IPS-20b (cell line): ENCODE measurements around the gene BMPER.

Source experiments
- H3K27ac ChIP-seq: one replicate; pipeline ENCODE4 v1.5.1; 2013; ENCODE audit warnings: low read length
- H3K27me3 ChIP-seq: 2 replicates; pipeline ENCODE4 v1.6.1; 2013; ENCODE audit warnings: mild to moderate bottlenecking, low read length, inconsistent platforms; ENCODE audit not compliant: insufficient read depth
- H3K36me3 ChIP-seq: 2 replicates; pipeline ENCODE4 v1.6.1; 2013; ENCODE audit warnings: low read depth, mild to moderate bottlenecking, inconsistent platforms, low read length, moderate library complexity; ENCODE audit not compliant: insufficient read depth
- H3K4me1 ChIP-seq: 2 replicates; pipeline ENCODE4 v1.6.1; 2013; ENCODE audit warnings: mild to moderate bottlenecking, control low read depth, inconsistent platforms, low read length, moderate library complexity; ENCODE audit not compliant: insufficient read depth
- H3K4me3 ChIP-seq: 2 replicates; pipeline ENCODE4 v1.5.1; 2013; ENCODE audit warnings: mild to moderate bottlenecking, low read length, inconsistent platforms
- H3K9ac ChIP-seq: 2 replicates; pipeline ENCODE4 v1.6.1; 2013; ENCODE audit warnings: low read depth, mild to moderate bottlenecking, inconsistent platforms, low read length, moderate library complexity
- H3K9me3 ChIP-seq: 2 replicates; pipeline ENCODE4 v1.6.1; 2013; ENCODE audit warnings: mild to moderate bottlenecking, low read depth, low read length, inconsistent platforms; ENCODE audit not compliant: insufficient read depth

The BMPER gene

DNA sequence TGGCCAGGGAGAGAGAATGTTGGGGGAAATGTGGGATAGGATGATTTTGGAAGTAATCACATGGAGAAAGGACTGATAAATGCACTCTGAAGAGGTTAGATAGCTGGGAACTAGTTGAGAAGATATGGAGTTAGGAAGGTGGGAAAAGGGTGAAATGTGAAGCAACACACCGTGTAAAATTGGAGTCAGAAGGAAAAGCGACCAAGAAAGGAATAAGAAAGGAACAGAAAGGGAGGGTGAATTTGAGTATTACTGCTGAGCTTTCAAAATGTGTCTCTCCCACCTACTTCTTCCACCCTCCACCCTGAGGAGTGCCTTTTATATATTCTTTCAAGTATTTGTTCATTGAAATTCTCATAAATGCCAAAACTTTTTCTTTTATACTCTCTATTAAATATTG is 171.8 kb downstream of the BMPER start:
- Histone ChIP-seq H3K27me3 (no peaks in the 10 kb centered on the region), H3K36me3 (no peaks in the 10 kb centered on the region), H3K4me3 (no peak overlapping the region), H3K9ac (no peak overlapping the region), H3K9me3 (peaks cover 3% of the 10 kb centered on the region; the same call in 1 of the 2 replicates), H3K27ac (no peak overlapping the region), H3K4me1 (peaks cover 6% of the 10 kb centered on the region; the same call in 1 of the 2 replicates)

DNA sequence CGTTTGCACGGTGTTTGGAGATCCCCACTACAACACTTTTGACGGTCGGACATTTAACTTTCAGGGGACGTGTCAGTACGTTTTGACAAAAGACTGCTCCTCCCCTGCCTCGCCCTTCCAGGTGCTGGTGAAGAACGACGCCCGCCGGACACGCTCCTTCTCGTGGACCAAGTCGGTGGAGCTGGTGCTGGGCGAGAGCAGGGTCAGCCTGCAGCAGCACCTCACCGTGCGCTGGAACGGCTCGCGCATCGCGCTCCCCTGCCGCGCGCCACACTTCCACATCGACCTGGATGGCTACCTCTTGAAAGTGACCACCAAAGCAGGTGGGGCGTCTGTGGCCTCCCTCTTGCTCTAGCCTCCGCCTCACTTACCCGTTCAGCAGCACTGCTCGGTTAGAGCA is 173.5 kb downstream of the BMPER start:
- Histone ChIP-seq H3K4me3 (no peak overlapping the region), H3K36me3 (no peaks in the 10 kb centered on the region), H3K4me1 (peaks cover 6% of the 10 kb centered on the region; the same call in 1 of the 2 replicates), H3K27ac (no peak overlapping the region), H3K9me3 (no peaks in the 10 kb centered on the region), H3K9ac (no peak overlapping the region), H3K27me3 (no peaks in the 10 kb centered on the region)

DNA sequence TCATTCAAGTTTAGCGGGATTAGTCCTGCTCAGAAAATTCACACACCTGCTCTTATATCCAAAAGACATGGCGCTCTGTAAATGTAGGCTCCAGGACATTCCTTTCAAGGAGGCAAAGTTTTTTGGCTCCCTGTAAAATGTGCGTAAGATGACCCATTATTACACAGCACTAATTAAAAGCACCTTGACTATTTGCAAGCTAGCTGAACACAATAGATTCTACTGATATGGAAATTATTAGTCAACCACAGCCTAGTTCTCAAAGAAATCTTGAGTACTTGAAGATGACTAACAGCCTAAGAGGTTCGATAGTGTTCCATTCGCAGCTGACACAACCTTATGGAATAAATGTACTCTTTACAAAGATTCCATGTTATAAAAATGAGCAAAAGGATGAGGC is 175.2 kb downstream of the BMPER start:
- H3K27ac ChIP-seq, result no peak overlapping the region
- peaks cover 6% of the 10 kb centered on the region; the same call in 1 of the 2 replicates for H3K4me1 ChIP-seq
- H3K9ac ChIP-seq, result no peak overlapping the region
- H3K27me3 ChIP-seq, result no peaks in the 10 kb centered on the region
- H3K36me3 ChIP-seq, result no peaks in the 10 kb centered on the region
- no peak overlapping the region for H3K4me3 ChIP-seq
- no peaks in the 10 kb centered on the region for H3K9me3 ChIP-seq

DNA sequence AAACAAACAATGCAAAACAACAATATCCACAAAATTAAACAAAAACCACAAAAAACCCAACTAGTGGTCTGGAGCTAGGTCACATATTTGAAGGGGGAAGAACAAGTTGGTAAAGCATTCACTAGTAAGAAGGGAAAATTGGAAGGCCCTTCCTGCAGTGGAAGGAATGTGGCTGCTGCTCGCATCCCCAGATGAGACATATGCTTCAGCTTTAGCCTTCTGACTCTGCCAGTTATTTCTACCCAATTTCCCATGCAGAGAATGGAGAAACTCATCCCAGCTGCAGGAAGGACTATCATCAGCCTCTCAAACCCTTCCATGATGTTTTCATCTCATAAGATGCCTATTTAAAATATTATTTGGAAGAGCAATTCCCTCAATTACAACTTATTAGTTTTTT is 176.6 kb downstream of the BMPER start:
- no peak overlapping the region for H3K9ac ChIP-seq
- H3K36me3 ChIP-seq, result no peaks in the 10 kb centered on the region
- H3K27ac ChIP-seq, result no peak overlapping the region
- no peaks in the 10 kb centered on the region for H3K9me3 ChIP-seq
- no peak overlapping the region for H3K4me3 ChIP-seq
- no peaks in the 10 kb centered on the region for H3K27me3 ChIP-seq
- H3K4me1 ChIP-seq, result no peaks in the 10 kb centered on the region

DNA sequence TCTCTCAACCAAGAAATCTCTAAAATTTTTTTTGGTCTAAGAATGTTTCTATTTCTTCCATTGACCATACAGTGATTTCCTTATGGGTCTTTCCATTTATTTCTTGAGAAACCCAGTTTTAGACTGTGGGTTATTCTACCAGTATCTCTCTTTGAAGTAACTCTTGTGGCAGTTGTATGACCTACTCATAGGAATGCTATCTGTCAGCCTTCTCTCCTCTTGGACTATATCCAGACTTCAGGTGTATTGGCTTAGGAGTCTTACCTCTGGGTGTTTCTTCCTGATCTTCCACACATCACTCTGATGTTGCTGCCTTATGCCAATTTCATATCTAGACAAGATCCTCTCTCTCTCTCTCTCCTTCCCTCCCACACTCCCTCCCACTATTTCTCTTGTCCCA is 178.1 kb downstream of the BMPER start:
- Histone ChIP-seq H3K27ac (no peak overlapping the region), H3K9me3 (no peaks in the 10 kb centered on the region), H3K27me3 (no peaks in the 10 kb centered on the region), H3K4me1 (no peaks in the 10 kb centered on the region), H3K4me3 (no peak overlapping the region), H3K36me3 (no peaks in the 10 kb centered on the region), H3K9ac (no peak overlapping the region)

DNA sequence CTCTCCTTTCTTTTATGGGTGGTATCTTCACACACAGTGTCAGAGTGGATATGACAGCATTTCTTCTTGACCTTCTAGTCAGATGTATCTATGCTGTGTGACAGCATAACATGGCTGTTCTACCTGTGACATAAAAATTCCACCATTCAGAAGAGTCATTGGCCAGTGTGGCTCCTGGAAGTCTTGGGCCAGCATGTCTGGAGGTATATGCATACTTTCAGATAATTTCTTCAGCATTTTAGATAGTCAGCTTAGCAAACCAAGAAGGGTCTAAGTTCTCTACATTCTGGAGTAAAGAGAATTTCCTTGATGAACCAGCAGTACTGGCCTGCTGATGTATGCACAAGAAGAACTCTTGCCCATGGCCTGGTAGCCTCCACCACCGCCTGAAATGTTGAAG is 179.3 kb downstream of the BMPER start:
- H3K9ac ChIP-seq, result no peak overlapping the region
- no peaks in the 10 kb centered on the region for H3K4me1 ChIP-seq
- no peaks in the 10 kb centered on the region for H3K9me3 ChIP-seq
- H3K27ac ChIP-seq, result no peak overlapping the region
- H3K4me3 ChIP-seq, result no peak overlapping the region
- H3K36me3 ChIP-seq, result no peaks in the 10 kb centered on the region
- no peaks in the 10 kb centered on the region for H3K27me3 ChIP-seq

DNA sequence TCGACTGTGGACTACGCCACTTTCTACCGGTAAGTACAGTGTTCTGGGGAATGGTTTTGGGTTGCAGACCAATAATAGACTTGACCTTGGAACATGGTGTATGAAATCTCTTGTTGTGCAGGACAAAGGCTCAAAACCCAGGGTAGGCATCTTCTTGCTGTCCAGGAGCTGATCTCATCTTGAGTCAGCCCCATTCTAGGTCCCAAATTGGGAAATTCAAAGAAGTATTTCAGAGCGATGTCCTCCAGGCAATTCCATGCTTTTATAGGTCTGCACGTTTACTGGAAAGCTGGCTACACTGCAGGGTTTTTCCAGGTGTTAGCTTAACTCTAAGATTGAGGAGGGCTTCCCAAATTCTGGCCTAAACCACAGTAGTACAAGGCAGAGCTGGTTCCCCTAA is 180.7 kb downstream of the BMPER start:
- Histone ChIP-seq H3K4me1 (no peaks in the 10 kb centered on the region), H3K27me3 (no peaks in the 10 kb centered on the region), H3K27ac (no peak overlapping the region), H3K9ac (no peak overlapping the region), H3K9me3 (no peaks in the 10 kb centered on the region), H3K36me3 (no peaks in the 10 kb centered on the region), H3K4me3 (no peak overlapping the region)

DNA sequence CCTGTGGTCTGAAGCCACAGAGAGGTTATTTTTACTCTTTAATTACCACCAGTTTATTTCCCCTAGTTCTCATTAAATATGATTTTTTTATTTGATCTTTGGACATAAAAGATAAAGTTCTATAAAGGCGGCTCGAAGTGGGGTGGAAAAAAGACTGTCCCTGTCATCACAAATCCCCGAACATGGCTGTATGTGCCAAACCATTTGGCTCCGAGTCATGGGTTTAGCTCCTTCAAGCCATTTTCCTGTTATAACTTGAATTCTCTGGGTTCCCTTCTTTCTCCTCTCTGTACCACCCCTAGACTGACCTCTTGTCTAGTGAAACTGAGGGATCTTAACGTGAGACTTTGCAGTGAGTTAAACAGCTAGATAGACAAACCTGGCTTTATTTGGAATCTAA is 181.6 kb downstream of the BMPER start:
- Histone ChIP-seq H3K4me1 (no peaks in the 10 kb centered on the region), H3K4me3 (no peak overlapping the region), H3K9ac (no peak overlapping the region), H3K9me3 (no peaks in the 10 kb centered on the region), H3K27me3 (no peaks in the 10 kb centered on the region), H3K27ac (no peak overlapping the region), H3K36me3 (no peaks in the 10 kb centered on the region)

DNA sequence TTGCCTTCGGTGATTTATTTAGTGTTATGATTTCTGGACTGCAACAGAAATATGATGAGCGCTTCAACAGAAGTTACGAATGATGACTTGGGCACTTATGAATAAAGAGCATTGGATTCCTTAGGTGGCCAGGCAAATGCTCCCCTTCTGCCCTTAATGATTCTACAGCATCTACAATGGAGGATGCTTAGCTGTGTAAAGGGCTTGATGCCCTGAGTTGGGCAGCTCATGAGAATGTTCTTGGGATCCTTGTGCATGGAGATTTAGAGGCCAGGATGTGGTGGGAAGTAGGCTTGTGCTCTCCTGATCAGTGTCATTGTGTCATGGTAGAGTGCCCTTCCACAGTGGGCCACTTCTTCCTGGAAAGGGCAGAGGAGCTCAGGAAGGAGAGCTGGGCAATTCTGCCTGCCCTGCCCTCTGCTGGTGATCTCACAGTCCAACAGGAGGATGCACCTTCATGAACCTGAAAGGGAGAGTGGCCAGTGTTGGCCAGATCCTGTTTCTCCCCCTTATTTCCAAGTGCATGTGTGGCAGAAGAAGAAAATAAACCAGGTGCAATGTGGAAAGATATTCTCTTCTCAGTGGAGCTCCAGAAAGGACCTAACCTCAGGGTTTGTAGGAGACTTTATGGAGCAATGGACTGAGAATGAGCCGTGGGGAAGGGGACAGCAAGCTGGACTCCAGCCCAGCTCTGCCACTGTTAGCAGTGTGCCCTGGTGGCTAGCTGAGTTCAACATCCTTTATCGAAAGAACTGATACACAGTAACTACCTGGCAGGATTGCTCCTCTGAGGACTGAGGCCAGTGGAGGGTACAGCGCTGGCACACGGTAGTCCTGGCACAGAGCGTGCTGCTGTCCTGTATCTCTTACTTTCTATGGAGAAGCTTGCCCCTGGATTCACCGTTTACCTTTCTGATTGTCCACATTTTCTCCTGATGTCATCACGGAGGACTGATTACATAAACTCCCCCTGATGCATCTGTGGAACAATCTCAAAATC is 182.9 kb downstream of the BMPER start:
- H3K4me3 ChIP-seq, result no peak overlapping the region
- H3K27me3 ChIP-seq, result no peaks in the 10 kb centered on the region
- H3K4me1 ChIP-seq, result no peaks in the 10 kb centered on the region
- H3K9me3 ChIP-seq, result peaks cover 7% of the 10 kb centered on the region; the same call in 1 of the 2 replicates
- no peaks in the 10 kb centered on the region for H3K36me3 ChIP-seq
- no peak overlapping the region for H3K9ac ChIP-seq
- no peak overlapping the region for H3K27ac ChIP-seq

DNA sequence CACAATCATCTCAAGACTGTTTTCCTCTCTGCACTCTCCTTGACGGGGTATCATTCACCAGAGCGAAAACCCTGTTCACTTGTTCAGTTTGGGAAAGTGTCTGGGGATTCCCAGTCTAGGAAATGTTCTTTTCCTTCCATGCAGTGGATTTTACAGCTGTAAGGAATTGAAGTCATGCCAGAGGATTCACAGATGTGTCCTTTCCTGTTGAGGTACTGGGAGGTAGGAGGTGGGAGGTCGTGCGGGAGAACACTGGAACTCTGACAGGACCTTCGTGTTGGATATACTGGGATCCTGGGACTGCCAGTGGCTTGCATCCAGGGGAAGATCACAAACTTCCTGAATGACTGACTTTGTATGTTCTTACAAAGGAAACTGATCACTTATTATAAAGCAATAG is 185.5 kb downstream of the BMPER start:
- no peak overlapping the region for H3K4me3 ChIP-seq
- peaks cover 10% of the 10 kb centered on the region; the same call in 1 of the 2 replicates for H3K9me3 ChIP-seq
- no peak overlapping the region for H3K9ac ChIP-seq
- H3K27ac ChIP-seq, result no peak overlapping the region
- no peaks in the 10 kb centered on the region for H3K27me3 ChIP-seq
- no peaks in the 10 kb centered on the region for H3K36me3 ChIP-seq
- no peaks in the 10 kb centered on the region for H3K4me1 ChIP-seq

DNA sequence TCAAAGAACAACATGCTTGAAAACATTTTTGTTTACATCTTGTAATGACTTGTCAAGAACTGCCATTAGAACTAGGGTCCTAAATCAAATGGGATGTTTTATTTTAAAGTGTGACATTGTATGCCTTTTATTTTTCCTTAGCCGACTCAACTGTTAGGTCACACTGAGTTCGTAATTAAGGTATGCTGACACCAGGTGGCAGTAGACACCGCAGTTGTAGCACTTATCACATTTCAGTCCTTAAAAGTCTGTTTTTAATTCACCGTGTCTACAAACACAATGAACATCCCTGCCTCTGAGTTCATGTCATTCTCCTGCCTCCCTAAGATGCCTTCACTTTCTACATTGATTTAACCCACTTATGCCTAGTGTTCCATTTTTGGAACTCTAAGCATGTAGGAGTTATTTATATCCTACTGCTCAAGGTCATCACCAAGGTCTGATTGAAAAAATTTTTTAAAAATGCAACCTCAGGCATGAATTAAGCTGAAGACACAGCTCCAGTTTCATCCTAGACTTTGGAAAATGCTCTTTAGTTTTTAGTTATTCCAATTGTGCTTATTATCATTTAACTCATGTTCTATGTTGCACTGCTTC is 186.1 kb downstream of the BMPER start:
- H3K9ac ChIP-seq, result no peak overlapping the region
- no peaks in the 10 kb centered on the region for H3K36me3 ChIP-seq
- peaks cover 10% of the 10 kb centered on the region; the same call in 1 of the 2 replicates for H3K9me3 ChIP-seq
- no peaks in the 10 kb centered on the region for H3K4me1 ChIP-seq
- H3K27me3 ChIP-seq, result no peaks in the 10 kb centered on the region
- no peak overlapping the region for H3K4me3 ChIP-seq
- H3K27ac ChIP-seq, result no peak overlapping the region

DNA sequence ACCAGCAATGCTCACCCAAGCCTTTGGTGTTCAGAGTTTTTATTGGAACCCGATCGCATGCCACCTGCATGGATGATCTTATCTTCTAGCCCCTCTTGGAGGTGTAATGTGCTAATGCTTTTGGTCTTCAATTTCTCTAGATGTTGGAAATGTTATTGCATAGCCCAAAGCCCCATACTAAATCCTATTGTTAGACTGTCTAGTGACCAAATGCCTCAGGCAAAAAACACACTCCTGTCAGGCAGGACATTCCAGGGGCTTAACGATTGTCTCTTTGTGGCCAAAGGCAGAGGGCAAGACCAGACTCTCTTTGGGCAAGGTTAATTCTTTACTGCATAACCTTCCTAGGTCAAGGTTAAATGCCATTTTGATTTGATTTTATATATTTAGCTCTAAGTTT is 187.9 kb downstream of the BMPER start:
- no peaks in the 10 kb centered on the region for H3K27me3 ChIP-seq
- H3K4me3 ChIP-seq, result no peak overlapping the region
- no peak overlapping the region for H3K9ac ChIP-seq
- no peaks in the 10 kb centered on the region for H3K36me3 ChIP-seq
- no peak overlapping the region for H3K27ac ChIP-seq
- H3K9me3 ChIP-seq, result peaks cover 10% of the 10 kb centered on the region; the same call in 1 of the 2 replicates
- H3K4me1 ChIP-seq, result no peaks in the 10 kb centered on the region
